Endothelial cell of umbilical vein (primary cell): ENCODE data around the gene UBE2E3. TPM values are rescaled to one million over a fixed set of nuclear protein-coding genes. Genes with fewer than 3 reads are reported as not detected.
"Not testable (repeated sequence)": the region's sequence is repeated elsewhere in the genome, so short reads cannot be mapped to it uniquely, and the experiment has no call there.

ENCODE experiments used
- BruUV-seq: library from RNA; stranded (reverse); fragments of 400-500 nt; replicated peaks from 2 replicates; lab custom pipeline; 2021; lab: Mats Ljungman, UMichigan
- CTCF ChIA-PET: fragments of 300-600, 350-600 bp; sonication (Branson Sonifier 250); formaldehyde crosslinking; loops from one replicate; lab custom pipeline; 2021; ENCODE audit warnings: antibody characterized with exemption, inconsistent platforms; lab: Charles Lee
- POLR2A ChIA-PET: fragments of 300-600, 350-600 bp; sonication (Branson Sonifier 250); formaldehyde crosslinking; loops from one replicate; lab custom pipeline; 2021; ENCODE audit warnings: antibody characterized with exemption, inconsistent platforms; lab: Charles Lee
- DNase-seq: peaks from one replicate; pipeline ENCODE4 v3.0.0-alpha.2; 2011; ENCODE audit warnings: low read depth, low spot score
- FAIRE-seq: peaks from 2 replicates; lab custom pipeline; 2011; peaks lifted over from hg19 to GRCh38; lab: Jason Lieb, UNC
- H2AFZ ChIP-seq: 2 replicates; pipeline ENCODE4 v1.6.0; 2012; ENCODE audit warnings: low read depth, low read length, control low read depth, inconsistent platforms
- H3K27ac ChIP-seq: 2 replicates; pipeline ENCODE4 v1.5.1; 2011; ENCODE audit warnings: low read depth, mild to moderate bottlenecking, control low read depth, low read length, moderate library complexity; ENCODE audit not compliant: insufficient read depth
- H3K27me3 ChIP-seq, 2 experiments: 2 replicates each; pipeline versions ENCODE4 v1.6.0 to v1.6.1; 2011; ENCODE audit warnings: low read length in 2 of 2, mixed read lengths in 1 of 2; ENCODE audit not compliant: control insufficient read depth in 2 of 2, insufficient read depth in 2 of 2
- H3K36me3 ChIP-seq, 2 experiments: 2 replicates in 1 of 2; 3 replicates in 1 of 2; pipeline ENCODE4 v1.5.1; 2011; ENCODE audit warnings: low read length in 2 of 2, mild to moderate bottlenecking in 1 of 2, moderate library complexity in 1 of 2; ENCODE audit not compliant: control insufficient read depth in 2 of 2, insufficient read depth in 2 of 2; ENCODE audit errors: extremely low read depth in 1 of 2
- H3K4me1 ChIP-seq: 3 replicates; pipeline ENCODE4 v1.5.1; 2011; ENCODE audit warnings: mild to moderate bottlenecking, low read length; ENCODE audit not compliant: control insufficient read depth, insufficient read depth; ENCODE audit errors: extremely low read depth
- H3K4me2 ChIP-seq: 2 replicates; pipeline ENCODE4 v1.6.1; 2011; ENCODE audit warnings: low read length, control low read depth, mixed read lengths; ENCODE audit not compliant: insufficient read depth
- H3K4me3 ChIP-seq, 3 experiments: fragments of 200-600 bp in 1 of 3; sonication (generic), shearing (Covaris generic) in 1 of 3; replicated peaks in 1 of 3; 2 replicates each; pipeline ENCODE4 v1.5.1; 2011 to 2016; ENCODE audit warnings: control low read depth in 3 of 3, low read length in 3 of 3, mild to moderate bottlenecking in 2 of 3, inconsistent platforms in 1 of 3, low read depth in 1 of 3, moderate library complexity in 1 of 3; ENCODE audit not compliant: insufficient read depth in 1 of 3
- H3K79me2 ChIP-seq: 2 replicates; pipeline ENCODE4 v1.6.0; 2012; ENCODE audit warnings: low read length, inconsistent platforms; ENCODE audit not compliant: control insufficient read depth, insufficient read depth
- H3K9ac ChIP-seq: replicated peaks from 2 replicates; pipeline ENCODE3; 2011; ENCODE audit warnings: low read length, control low read depth; ENCODE audit not compliant: insufficient read depth; ENCODE audit errors: extremely low read depth
- H3K9me1 ChIP-seq: replicated peaks from 3 replicates; pipeline ENCODE4 v1.6.0; 2011; ENCODE audit warnings: mild to moderate bottlenecking, low read length; ENCODE audit not compliant: control insufficient read depth, insufficient read depth; ENCODE audit errors: extremely low read depth
- H3K9me3 ChIP-seq: replicated peaks from 2 replicates; pipeline ENCODE4 v1.5.1; 2012; ENCODE audit warnings: low read length, inconsistent platforms; ENCODE audit not compliant: control insufficient read depth, insufficient read depth
- H4K20me1 ChIP-seq: replicated peaks from 2 replicates; pipeline ENCODE3; 2011; ENCODE audit warnings: mild to moderate bottlenecking, low read length; ENCODE audit not compliant: control insufficient read depth, insufficient read depth; ENCODE audit errors: extremely low read depth
- CTCF ChIP-seq, 2 donors: IDR thresholded peaks; 1 replicate in 1 of 2; 2 replicates in 1 of 2; pipeline ENCODE4 v1.5.1; 2011; ENCODE audit warnings: low read length in 2 of 2, mild to moderate bottlenecking in 2 of 2, moderate library complexity in 2 of 2, control low read depth in 1 of 2, inconsistent platforms in 1 of 2, low read depth in 1 of 2; ENCODE audit not compliant: insufficient read depth in 1 of 2; ENCODE audit errors: extremely low read depth in 1 of 2
- EZH2 ChIP-seq: IDR thresholded peaks from 2 replicates; pipeline ENCODE4 v1.6.1; 2012; ENCODE audit warnings: borderline replicate concordance, low read depth, mild to moderate bottlenecking, moderate library complexity, low read length, inconsistent platforms; ENCODE audit not compliant: severe bottlenecking
- FOS ChIP-seq: IDR thresholded peaks from 2 replicates; pipeline ENCODE4 v1.6.1; 2011; ENCODE audit warnings: mild to moderate bottlenecking, low read length, moderate library complexity, borderline replicate concordance; ENCODE audit not compliant: insufficient read depth
- JUN ChIP-seq: IDR thresholded peaks from 2 replicates; pipeline ENCODE4 v1.6.1; 2011; ENCODE audit warnings: borderline replicate concordance, low read depth; ENCODE audit not compliant: insufficient read length, insufficient read depth
- MAX ChIP-seq: IDR thresholded peaks from 2 replicates; pipeline ENCODE4 v1.6.1; 2011; ENCODE audit not compliant: insufficient read depth, insufficient read length
- POLR2AphosphoS5 ChIP-seq: IDR thresholded peaks from 2 replicates; pipeline ENCODE4 v1.6.1; 2012; ENCODE audit warnings: low read depth, mild to moderate bottlenecking, control low read depth, low read length, moderate library complexity; ENCODE audit not compliant: insufficient read depth
- dilution Hi-C: fragments of 300-500 bp; cut with MboI; formaldehyde crosslinking; loops from one replicate; pipeline ENCODE4 v1.15.0; 2019; ENCODE audit warnings: low sequenced_read_pairs; ENCODE audit not compliant: extremely low pct_ligation_motif_present
- intact Hi-C: fragments of 100-400 bp; cut with micrococcal nuclease; formaldehyde crosslinking; loops from one replicate; pipeline ENCODE4 v1.10.0; 2022
- polyA plus RNA-seq, 4 experiments: library from polyadenylated mRNA; depleted of rRNA in 3 of 4; stranded (reverse) in 3 of 4; unstranded in 1 of 4; fragments of >200 nt; gene quantifications; 2 replicates each; pipeline versions ENCODE4 v1.2.1 to v1.2.3, GENCODE V29; 2011 to 2012; ENCODE audit warnings: missing spikeins in 1 of 4
- total RNA-seq: library from RNA; stranded (reverse); gene quantifications from 2 replicates; pipeline ENCODE4 v1.2.3, GENCODE V29; 2021

Gene UBE2E3
- total and polyA plus RNA-seq, 2 donors (not counting 3 experiments of a cell fraction or from before 2014, with no cell fraction given): 81.5 to 107 TPM

GRCh38 chr2:181038796-181039195 lies 58.4 kb downstream of the UBE2E3 start:
- dilution Hi-C loops: no loop called here
- Histone ChIP-seq H4K20me1 (peaks cover 6% of the 10 kb centered on the region), H2AFZ (no peak overlapping the region), H3K27ac (no peak overlapping the region), H3K4me1 (no peaks in the 10 kb centered on the region), H3K36me3 (no peaks in the 10 kb centered on the region), H3K4me3 (no peak overlapping the region), H3K79me2 (peaks cover 45% of the 10 kb centered on the region), H3K27me3 (no peaks in the 10 kb centered on the region), H3K9me1 (no peaks in the 10 kb centered on the region), H3K9me3 (no peaks in the 10 kb centered on the region), H3K4me2 (no peak overlapping the region), H3K9ac (no peak overlapping the region)
- intact Hi-C loops: no loop called here
- no TSS peak for BruUV-seq
- TF ChIP-seq FOS (no peak), JUN (no peak), POLR2AphosphoS5 (no peak), MAX (no peak), EZH2 (no peak), CTCF (IDR thresholded peaks at IDR 0.05; ENCODE audit: extremely low read depth in 1 of 2, insufficient read depth in 1 of 2, low read depth in 1 of 2, low read length in 2 of 2) (no peak)
- ChIA-PET POLR2A (no interaction called here), CTCF (interaction anchor here (1.2 to 2.0 kb wide), 2 partner anchors 29 to 59 kb away, joined by 4 to 7 read pairs; partner anchors contain the start of gene UBE2E3)
- DNase-seq (no peak), FAIRE-seq (no peak)

- H3K4me1 ChIP-seq, DNase-seq, H3K4me3 ChIP-seq, H3K36me3 ChIP-seq, H4K20me1 ChIP-seq, POLR2A ChIA-PET, H3K27ac ChIP-seq, BruUV-seq, H2AFZ ChIP-seq, H3K9me1 ChIP-seq, H3K9ac ChIP-seq, FAIRE-seq, H3K9me3 ChIP-seq, H3K4me2 ChIP-seq, dilution Hi-C loops, H3K27me3 ChIP-seq: not testable (repeated sequence)
- CTCF ChIA-PET: interaction anchor here (0.6 to 2.1 kb wide), 4 partner anchors 10 to 1036 kb away, joined by 4 to 6 read pairs (median 4); partner anchors contain the start of gene UBE2E3
- H3K79me2 ChIP-seq: peaks cover 50% of the 10 kb centered on the region
- intact Hi-C loops: loop anchor here (5.0 kb wide), 1 partner anchor 1284 kb away; no protein-coding TSS in a partner anchor
Measured at GRCh38 chr2:181040839-181041238, 60.4 kb downstream of the UBE2E3 start.
